GM12878 (cell line): ENCODE measurements around the gene GOLGA6L10.

Experiments used
- CTCF ChIP-seq, 3 experiments: IDR thresholded peaks in 2 of 3; conservative IDR thresholded peaks in 1 of 3; 2 replicates each; pipeline ENCODE4 v1.5.1; 2011; ENCODE audit warnings: low read depth in 3 of 3, low read length in 3 of 3, mild to moderate bottlenecking in 3 of 3, control low read depth in 2 of 3, moderate library complexity in 2 of 3, inconsistent platforms in 1 of 3, mixed read lengths in 1 of 3; ENCODE audit not compliant: control insufficient read depth in 2 of 3, insufficient read depth in 1 of 3; ENCODE audit errors: extremely low read depth in 1 of 3
- ELK1 ChIP-seq: IDR thresholded peaks from 2 replicates; pipeline ENCODE4 v1.6.1; 2012; ENCODE audit warnings: low read depth, low read length, improper control_type of control experiment
- ZBTB33 ChIP-seq: fragments of 450-650 bp; IDR thresholded peaks from 2 replicates; pipeline ENCODE4 v1.6.1; 2017; ENCODE audit warnings: mild to moderate bottlenecking

- no peak for TF ChIP-seq ZBTB33
- no peak for TF ChIP-seq CTCF (IDR thresholded peaks at IDR 0.05 in 2 of 3, conservative IDR thresholded peaks at IDR 0.05 in 1 of 3; ENCODE audit: control insufficient read depth in 2 of 3, extremely low read depth in 1 of 3, insufficient read depth in 1 of 3, low read depth in 3 of 3, low read length in 3 of 3)
- no peak for TF ChIP-seq ELK1
Observed at GRCh38 chr15:82317091-82317489, 32.2 kb downstream of the GOLGA6L10 start.
